Activated CD4-positive, alpha-beta T cell treated with anti-CD3 and anti-CD28 coated beads for 48 hours (primary cell): Measurements from ENCODE around the gene SPPL3.

Experiments used
- DNase-seq: peaks from one replicate; pipeline ENCODE4 v3.0.0-alpha.2; 2020

Gene SPPL3

DNA sequence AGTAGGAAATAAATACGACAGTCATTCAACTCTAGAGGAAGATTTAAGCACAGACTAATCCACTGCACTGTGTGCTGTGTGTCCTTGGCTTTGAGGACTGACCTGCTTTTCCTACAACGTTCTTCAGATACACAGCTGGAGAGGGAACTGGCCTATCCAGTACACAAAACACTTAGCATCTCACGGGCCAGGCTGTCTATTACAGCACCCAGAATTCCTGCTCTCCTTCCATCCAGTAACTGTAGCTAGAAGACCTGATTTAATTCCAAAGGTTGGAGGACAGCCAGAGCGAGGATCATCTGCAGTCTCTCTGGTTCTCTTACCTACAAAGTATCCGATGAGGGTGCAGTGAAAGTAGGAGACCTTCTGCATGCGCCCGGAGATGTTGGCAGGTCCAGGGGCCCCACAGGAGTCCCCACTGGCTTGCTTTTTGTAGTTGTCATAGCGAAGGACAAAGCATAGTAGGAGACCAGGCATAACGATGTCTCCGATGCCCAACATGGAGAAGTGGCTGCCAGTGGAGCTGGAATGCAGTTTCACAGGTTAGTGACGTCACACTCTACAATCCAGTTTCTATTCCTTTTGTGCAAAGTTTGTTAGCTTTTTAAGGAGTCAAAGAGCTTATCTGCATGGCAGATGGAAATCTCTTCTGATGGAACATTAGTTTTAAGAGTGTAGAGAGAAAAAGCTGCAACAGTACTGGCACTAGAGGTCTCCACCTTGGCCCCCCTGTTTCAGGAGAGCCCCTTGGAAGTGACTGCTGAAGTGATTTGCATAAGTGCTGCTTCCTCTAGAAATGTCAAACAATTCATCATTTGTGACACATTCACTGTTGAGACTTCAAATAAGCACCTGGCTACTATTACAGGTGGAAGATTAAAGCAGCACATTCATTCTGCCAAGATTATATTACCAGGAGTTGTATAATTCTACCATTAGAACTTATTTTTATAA lies 136.8 kb downstream of the SPPL3 start:
- no peak for DNase-seq

DNA sequence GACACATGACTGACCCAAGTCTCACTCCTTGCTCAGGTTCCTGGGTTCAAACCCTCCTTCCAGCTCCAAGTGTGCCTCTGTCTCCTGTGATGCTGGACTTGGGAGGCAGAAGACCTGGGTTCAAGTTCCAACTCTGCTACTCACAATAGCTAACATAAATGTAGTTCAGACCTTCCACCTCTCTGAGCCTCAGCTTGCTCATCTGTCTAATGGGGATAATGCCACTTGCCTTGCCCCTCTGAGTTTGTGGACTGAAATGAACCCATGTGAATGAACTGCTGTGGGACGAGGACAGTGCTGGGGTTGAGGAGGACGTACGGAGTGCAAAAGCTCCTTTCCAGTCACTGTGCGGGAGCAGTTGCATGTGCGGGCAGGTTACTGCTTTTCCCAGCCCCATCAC lies 137.6 kb downstream of the SPPL3 start:
- no peak for DNase-seq

DNA sequence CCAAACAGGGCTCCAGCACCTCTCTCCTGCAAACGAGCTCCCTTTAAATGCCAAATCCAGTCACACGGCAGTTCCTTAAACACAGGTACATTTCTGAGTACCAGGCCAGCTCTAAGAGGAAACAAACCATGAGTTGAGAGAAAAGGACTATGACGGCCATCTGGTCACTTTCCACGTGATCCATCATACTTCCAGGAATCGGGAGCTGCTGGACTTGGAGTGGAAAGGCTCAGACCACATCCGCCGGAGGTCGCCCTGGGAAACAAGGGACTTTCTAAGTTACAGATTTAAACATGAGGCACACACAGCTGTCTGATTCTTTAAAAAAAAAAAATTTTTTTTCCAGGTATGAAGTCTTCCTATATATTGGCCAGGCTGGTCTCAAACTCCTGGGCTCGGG lies 139.3 kb downstream of the SPPL3 start:
- DNase-seq = no peak

GRCh38 chr12:120763250-120763649 lies 140.9 kb downstream of the SPPL3 start:
- no peak for DNase-seq

GRCh38 chr12:120762086-120762485 lies 142.1 kb downstream of the SPPL3 start:
- DNase-seq = no peak

DNA sequence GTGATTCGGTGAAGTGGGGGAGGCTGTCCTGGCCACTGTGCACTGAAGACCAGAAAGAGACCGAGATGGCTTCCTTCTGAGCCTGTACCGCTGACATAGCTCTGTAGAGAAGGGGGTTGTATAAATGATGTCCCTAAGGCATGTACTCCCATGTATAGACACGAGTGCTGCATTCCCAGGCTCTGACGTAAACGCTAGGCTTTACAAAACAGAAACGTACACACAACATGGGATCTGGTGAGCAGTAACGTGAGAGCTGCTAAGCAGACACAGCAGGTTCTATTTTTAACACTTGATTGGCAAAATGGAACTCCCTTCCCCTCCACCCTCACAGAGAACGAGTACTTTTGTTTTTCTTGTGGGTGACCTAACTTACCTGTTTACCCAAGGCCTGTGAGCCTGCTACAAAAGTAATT lies 142.6 kb downstream of the SPPL3 start:
- no peak for DNase-seq

DNA sequence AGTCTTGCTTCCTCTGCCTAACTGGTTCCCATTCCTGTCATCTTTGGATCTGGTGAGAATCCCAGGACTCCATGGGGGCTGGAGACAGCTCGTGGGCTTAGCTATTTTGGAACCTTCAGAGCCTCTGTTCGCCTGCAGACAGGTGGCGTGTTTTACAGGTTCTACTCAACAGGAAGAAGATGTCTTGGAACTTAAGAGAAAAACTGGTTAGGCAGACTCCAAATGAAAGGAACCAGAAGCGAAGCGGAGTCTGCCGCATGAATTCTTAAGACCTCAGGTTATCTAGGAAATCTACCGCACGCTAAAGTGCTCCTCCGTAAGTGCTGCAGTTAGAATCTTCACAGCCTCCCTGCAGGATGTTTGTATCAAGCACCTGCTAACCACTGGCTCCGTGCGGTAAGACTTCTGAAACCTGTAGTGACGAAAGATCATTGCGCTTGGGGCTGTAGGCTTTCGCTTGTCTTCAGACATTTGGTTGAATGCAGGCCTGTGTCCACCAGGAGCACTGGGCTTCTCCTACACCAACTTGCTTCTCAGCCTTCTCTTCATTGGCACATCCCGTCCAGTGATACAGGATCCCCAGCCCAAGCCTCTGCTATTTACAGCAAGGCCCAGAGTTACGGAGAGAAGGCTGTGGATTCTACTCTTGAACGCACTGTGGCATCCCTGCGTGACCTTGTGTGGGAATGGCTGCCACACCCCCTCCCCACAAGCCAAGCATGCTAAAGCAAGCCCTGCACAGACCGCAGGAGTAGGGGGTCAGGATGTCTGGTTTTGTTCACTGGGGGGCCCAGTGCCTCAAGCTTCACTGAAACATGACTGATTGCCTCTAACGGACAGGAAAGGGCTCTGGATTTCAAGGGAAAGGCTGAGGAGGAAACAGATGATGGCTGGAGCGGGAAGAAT lies 143.6 kb downstream of the SPPL3 start:
- DNase-seq = peak; percentile 34

DNA sequence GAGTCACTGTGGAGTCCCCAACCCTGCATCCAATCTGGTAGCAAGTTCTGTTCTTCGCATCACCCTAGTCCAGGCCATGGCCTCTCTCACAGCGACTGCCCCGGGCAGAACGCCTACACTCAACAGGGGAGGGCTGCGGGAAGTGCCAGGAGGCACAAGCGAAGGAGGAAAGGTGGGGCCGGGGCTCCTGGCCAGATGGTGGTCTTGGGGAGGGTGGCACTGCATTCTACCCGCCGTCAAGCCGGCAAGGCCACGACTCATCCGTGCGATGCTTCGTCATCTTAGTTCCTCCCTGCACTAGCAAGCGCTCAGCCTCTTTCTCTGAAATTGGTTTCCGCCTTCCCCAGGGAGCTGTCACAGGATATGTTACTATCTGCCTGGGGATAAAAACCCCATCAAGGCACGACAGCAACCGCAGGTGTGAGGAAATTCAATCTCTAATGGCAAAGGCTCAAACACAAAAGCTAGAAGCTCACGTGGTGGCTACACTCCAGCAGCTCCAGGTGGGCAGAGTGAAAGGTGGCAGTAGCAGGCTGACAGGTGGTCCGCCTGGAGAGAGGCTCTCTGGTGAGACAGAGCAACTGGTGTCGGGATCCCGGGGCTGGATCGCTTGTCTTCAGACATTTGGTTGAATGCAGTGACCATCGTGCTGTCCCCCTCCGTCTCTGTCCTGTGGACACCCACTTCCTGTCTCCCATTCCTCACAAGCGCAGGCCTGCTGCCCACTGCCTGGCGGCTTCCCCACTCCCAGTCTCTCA lies 144.4 kb downstream of the SPPL3 start:
- DNase-seq = no peak

- no peak for DNase-seq
These were observed 145.2 kb downstream of the SPPL3 start for GRCh38 chr12:120758798-120759590.

- DNase-seq = no peak
These were observed 146.2 kb downstream of the SPPL3 start for GRCh38 chr12:120757949-120758348.

DNA sequence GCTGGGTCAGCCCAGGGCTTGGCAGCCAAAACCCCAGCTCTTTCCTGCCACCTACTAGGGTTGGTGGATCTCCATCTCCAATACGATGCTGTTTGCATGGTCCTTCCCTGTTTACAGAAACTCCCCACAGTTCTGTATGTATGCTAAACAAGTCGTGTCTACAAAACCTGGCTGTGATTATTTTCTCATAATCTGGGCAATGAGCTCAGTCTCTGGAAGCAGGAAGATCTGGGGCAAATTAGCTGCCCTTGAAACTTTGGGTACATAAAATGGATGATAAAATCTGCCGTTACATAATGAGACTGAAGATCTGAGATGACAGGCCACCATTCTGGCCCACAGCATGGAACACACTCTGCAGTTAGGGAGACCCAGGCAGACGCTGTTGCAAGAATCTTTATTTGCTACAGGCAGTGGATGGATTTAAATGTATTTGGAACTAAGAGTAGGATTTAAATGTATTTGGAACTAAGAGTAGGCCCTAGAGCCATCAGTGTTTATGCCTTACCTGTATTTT lies 146.9 kb downstream of the SPPL3 start:
- no peak for DNase-seq

DNA sequence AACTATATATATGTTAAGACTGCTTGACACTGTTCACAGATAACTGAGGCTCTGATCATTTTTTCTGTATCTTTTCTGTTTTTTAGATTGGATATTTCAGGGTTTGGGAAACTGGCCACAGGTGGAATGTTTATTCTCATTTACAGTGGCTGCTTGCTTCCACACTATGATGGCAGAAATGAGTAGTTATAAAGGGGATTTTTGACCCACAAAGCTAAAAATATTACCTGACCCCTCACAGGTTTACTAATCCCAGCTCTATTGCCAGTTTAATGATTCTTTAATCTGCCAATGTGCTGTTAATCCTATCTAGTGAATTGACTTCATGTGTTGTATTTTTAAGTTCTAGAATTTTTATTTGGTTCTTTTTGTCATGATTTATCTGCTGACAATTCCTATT lies 148.9 kb downstream of the SPPL3 start:
- no peak for DNase-seq

DNA sequence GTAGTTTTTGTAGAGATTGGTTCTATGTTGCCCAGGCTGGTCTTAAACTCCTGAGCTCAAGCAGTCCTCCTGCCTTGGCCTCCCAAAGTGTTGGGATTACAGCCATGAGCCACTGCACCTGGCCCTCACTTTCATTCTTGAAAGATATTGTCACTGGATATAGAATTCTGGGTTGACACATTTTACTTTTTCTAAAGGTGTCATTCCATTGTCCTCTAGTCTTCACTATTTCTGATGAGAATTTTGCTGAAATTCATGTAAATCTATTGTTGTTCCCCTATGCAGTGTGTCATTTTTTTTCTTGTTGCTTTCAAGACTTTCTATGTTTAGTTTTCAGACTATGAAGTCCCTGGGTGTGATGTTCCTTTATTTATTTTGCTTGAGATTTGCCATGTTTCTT lies 149.4 kb downstream of the SPPL3 start:
- no peak for DNase-seq

DNA sequence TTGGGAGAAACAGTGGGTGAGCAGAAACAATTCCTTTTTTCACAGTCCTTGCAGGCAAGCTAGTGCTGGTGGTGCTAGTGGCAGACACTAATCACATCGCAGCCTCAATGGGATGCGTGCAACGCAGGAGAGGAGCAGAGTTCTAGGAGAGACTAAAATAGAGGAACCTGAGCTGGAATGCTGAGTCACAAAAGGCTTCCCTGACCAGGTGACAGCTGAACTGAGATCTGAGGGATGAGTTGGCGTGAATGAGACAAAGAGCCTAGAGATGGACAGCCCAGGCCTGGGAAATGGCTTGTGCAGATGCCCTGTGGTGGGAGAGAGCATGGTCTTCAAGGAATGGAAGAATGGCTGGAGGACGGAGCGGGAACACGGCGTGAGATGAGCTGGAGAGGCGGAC lies 152.8 kb downstream of the SPPL3 start:
- no peak for DNase-seq

DNA sequence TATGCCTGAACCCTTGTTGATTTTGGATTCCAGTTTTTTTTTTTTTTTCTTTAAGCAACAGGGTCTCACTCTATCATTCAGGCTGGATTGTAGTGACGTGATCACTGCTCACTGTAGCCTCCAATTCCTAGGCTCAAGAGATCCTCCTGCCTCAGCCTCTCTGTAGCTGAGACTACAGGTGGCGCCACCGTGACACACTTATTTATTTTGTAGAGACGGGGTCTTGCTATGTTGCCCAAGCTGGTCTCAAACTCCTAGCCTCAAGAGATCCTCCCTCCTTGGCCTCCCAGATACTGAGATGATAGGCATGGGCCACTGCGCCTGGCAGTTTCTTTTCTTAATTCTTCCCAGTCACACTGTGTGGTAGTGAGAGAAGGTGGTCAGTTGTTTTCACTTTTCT lies 153.4 kb downstream of the SPPL3 start:
- DNase-seq = no peak

- DNase-seq = no peak
These were observed 154.9 kb downstream of the SPPL3 start for GRCh38 chr12:120749256-120749655.

- DNase-seq = no peak
These were observed 155.9 kb downstream of the SPPL3 start for GRCh38 chr12:120748242-120748641.

DNA sequence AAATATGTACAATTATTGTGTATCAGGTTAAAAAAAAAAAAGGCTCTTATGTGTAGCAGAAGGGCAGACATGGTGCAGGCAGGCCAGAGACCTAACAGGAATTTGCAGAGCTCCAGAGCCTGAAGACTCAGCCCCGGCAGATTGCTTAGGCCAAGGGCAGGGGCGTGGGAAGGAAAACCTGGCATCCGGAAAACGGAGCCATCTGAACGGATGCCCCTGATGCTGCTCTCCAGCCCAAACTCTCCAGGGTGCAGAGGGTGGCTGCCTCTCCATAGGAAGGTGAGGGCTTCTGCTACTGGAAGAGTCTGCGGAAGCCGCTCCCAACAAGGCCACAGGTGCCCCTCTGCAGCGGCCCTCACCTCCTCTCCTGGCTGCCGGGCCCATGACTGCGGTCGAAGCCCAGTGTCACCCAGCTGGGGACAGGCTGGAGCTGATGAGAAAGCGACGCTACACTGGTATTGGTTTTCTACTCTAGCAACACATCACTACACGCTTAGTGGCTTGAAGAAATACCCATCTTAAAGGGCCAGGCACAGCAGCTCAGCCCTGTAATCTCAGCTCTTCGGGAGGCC lies 159.2 kb downstream of the SPPL3 start:
- DNase-seq = no peak

DNA sequence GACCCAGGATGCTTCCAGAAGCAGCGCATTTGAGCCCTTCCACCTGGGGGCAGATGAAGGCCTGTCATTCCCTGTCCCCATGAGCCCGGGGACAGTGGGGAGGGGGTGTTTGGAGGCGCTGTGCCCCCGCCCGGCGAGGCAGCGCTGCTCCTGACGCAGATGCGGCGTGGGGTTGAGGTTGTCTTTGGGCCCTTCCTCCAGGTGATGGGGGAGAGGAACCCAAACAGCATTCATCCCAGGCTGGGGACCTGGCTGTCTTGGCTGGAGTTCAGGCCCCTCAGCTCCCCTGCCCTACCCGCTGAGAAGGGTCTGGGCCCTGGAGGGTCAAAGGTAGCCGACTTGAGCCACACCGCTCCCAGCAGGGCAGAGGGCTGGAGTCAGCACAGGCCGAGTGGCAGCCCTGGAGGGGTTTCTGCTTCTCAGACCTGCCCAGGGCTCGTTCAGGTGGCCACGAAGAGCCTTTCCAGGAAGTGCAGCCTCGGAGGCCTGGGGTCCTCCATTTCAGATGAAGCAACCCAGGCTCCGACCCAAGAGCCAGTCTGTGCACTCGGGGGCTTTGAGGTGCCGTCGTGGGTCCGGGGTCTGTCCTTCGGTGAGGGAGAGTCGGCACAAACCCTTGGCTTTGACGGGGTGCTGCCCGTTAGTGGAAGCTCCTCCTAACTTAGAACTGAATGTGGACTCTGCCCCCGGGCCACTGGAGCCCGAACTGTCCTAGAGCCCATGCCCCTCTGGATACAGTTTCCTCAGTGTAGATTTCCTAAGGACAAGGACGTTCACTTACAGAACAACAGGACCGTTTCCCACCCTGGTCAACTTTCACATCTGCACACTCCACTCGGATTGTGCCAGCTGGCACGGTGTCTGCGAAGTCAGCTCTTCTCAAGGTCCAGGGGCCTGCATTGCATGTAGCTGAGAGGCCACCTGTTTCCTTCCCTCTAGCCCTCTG lies 162.4 kb downstream of the SPPL3 start:
- DNase-seq = no peak

- no peak for DNase-seq
These were observed 163.3 kb downstream of the SPPL3 start for GRCh38 chr12:120740871-120741270.
